GM12864 (cell line): ENCODE data around the gene TPPP.

ENCODE experiments used
- DNase-seq: peaks from one replicate; pipeline ENCODE4 v3.0.0-alpha.2; 2011; ENCODE audit warnings: low read depth
- H3K4me3 ChIP-seq: 2 replicates; pipeline ENCODE4 v1.5.1; 2011; ENCODE audit warnings: mild to moderate bottlenecking, low read depth, low read length, control low read depth
- TF ChIP-seq, protein P1 (sequence below): IDR thresholded peaks from 2 replicates; pipeline ENCODE4 v1.5.1; 2011; ENCODE audit warnings: low read depth, mild to moderate bottlenecking, moderate library complexity, low read length, control low read depth, inconsistent platforms; ENCODE audit errors: missing control alignments

The TPPP gene

DNA sequence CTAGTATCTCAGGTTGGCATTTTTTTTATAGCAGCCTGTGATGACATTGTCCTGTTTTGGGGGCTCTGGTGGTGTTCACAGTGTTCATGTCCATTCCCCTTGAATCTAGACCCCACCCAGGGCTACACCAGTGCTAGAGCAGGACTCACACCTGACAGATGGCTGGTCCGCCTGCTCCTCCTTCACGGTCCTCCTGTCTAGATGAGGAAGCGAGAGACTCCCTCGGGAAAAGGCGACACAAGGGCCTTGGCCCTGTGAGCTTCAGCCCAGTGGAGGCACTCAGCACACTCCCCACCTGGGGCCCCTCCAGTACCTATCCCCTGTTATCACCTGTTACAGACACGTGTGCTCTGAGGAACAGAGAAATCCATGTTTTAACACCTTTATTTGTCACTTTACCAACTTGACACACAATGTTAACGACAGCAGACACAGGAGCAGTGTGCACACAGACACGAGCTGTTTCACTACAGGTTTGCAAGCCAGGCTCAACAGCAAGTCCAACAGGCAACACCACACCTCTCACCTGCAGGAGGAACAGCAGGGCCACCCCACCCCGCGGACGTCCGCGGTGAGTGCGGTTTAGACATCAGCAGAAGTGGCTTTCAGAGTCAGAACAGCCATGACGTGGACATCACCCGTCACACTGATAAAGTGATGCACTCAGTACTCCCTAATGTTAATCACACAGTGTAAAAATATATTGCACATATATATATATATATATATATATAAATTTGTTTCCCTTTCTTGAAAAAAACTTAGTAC is 33.5 kb downstream of the TPPP start:
- TF ChIP-seq, protein P1, sequence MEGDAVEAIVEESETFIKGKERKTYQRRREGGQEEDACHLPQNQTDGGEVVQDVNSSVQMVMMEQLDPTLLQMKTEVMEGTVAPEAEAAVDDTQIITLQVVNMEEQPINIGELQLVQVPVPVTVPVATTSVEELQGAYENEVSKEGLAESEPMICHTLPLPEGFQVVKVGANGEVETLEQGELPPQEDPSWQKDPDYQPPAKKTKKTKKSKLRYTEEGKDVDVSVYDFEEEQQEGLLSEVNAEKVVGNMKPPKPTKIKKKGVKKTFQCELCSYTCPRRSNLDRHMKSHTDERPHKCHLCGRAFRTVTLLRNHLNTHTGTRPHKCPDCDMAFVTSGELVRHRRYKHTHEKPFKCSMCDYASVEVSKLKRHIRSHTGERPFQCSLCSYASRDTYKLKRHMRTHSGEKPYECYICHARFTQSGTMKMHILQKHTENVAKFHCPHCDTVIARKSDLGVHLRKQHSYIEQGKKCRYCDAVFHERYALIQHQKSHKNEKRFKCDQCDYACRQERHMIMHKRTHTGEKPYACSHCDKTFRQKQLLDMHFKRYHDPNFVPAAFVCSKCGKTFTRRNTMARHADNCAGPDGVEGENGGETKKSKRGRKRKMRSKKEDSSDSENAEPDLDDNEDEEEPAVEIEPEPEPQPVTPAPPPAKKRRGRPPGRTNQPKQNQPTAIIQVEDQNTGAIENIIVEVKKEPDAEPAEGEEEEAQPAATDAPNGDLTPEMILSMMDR, result no peak

DNA sequence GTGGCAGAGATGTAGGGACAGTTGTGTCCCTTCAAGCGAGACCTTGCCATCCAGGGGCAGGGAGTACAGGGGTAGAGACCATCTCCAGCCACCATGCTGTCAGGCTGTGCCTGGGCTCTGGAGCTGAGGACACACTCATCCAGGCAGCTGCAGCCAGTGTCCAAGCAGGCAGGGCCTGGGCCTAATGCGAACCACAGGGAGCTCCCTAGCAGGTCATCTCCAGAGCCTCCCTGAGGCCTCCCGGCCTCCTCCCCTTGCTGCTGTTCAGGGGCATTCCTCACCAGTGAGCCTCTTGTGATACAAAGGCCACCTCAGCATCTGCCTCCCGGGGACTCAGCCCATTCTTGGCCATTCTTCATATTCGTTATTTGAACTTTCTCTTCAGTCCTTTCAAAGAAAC is 35.0 kb downstream of the TPPP start:
- DNase-seq, result no peak
- TF ChIP-seq, protein P1, result no peak
- H3K4me3 ChIP-seq, result no peak overlapping the region

More for the DNA sequence above, 33.5 kb downstream of the TPPP start:
- H3K4me3 ChIP-seq, result no peak overlapping the region
- DNase-seq, result no peak

DNA sequence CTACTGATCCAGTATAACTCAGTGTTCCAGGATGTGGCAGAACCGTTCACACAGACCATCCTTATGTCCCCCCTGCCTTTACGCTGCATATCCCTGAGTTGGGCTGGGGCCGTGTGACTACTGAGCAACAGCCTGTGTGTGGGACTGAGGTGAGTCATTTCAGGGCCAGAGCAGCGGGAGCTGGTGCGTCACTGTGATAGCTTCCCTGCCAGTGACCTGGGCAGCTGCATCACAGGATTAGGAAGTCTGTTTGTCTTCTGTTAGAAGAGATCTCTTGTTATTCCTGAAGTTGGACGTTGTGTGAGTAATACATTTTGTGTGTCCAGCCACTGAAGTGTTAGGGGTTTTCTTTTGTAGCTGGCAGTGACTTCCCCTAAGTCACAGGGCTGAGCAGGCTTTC is 35.6 kb downstream of the TPPP start:
- no peak for DNase-seq
- TF ChIP-seq, protein P1, result no peak

DNA sequence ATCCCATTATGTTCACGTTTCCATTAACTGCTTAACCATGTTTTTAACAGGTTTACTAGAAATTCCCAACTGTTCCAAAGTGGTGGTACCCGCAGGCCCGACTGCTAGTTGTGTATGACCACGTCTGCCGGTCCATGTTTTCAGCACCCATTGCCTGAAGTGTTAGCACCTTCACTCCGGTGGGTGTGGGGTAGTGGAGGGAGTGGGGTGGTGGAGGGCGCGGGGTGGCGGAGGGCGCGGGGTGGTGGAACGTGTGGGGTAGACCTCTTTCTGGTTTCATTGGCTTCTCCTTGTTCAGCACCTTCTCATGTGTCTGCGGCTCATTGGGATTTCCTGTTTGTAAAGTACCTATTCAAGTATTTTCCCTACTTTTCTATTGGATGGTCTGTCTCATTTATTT is 37.7 kb downstream of the TPPP start:
- TF ChIP-seq, protein P1, result no peak
- DNase-seq, result no peak
- no peak overlapping the region for H3K4me3 ChIP-seq

More for the DNA sequence above, 35.6 kb downstream of the TPPP start:
- H3K4me3 ChIP-seq, result no peak overlapping the region

DNA sequence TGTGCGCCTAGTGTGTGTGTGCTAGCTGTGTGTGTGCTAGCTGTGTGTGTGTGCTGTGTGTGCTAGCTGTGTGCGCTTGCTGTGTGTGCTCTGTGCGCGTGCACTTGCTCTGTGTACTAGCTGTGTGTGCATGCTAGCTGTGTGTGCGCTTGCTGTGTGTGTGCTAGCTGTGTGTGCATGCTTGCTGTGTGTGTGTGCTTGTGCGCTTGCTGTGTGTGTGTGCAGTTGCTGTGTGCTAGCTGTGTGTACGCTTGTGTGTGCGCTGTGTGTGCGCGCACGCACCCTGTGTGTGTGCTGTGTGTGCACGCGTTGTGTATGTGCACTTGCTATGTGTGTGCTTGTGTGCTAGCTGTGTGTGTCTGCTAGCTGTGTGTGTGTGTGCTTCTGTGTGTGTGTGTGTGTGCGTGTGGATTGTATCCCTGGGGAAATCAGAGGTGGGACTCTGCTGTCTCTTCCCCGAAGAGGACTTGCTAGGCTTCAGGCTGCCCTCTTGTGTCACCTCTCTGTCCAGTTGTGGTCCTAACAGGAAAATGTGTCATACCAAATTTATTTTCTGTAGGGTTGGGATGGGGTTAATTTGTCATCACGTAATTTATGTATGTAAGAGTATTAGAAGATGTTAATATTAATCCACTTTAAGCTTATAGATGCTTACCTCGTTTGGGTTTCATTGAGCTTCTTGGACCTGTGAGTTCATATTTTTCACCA is 38.9 kb downstream of the TPPP start:
- TF ChIP-seq, protein P1, result no peak
- DNase-seq, result no peak
- no peak overlapping the region for H3K4me3 ChIP-seq

DNA sequence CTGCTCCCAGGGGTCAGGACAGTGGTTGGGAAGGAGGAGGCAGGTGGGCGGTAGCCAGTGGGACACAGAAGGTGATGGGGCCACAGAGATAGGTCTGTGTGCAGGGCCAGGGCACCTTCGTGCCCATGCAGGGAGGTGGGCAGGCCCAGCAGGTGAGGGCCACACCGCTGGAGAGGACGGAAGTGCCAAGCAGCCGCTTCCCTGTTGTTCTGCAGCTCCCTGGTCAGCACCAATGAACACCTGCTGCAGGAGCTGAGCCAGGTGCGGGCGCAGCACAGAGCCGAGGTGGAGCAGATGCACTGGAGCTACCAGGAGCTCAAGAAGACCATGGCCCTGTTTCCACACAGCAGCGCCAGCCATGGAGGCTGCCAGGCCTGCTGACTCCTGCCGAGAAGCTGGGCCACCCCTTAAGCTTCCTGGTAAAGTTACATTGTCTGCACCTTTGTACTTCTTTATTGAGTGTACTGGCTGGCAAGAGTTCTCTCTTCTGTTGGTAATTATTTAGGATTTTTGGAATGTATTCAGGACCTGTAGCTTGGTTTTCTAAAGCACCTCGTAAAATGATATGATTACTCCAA is 40.3 kb downstream of the TPPP start:
- no peak overlapping the region for H3K4me3 ChIP-seq
- TF ChIP-seq, protein P1, result no peak
- no peak for DNase-seq
